ENCODE data around the gene JKAMP.

DNA sequence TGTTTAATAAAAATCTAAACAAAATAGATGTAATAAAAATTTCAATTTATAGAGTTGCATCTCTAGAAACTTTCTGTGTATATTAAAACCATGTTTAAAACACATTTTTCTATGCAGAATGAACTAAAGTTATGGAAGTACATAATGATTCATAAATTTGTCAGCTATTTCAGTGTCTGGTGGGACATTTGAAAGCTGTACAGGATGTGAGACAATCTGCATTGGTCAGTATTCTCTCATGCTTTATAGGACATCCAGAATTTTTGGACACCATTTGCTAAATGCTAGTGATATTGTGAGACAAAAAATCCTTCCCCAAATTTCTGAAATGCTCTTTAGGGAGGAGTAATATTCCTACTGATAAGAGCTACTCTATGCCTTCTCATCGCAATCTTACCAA is 32.5 kb upstream of the JKAMP start:
- TF ChIP-seq CTCF (IDR thresholded peaks at IDR 0.05; ENCODE audit: low read depth, low read length) = no peak
- no peak for TF ChIP-seq POLR2A (IDR thresholded peaks at IDR 0.05; ENCODE audit: extremely low read depth, insufficient read length)
- TF ChIP-seq, protein P1, sequence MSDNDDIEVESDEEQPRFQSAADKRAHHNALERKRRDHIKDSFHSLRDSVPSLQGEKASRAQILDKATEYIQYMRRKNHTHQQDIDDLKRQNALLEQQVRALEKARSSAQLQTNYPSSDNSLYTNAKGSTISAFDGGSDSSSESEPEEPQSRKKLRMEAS (IDR thresholded peaks at IDR 0.05; ENCODE audit: low read depth, low read length) = no peak
- no peak for TF ChIP-seq MYC (IDR thresholded peaks at IDR 0.05; ENCODE audit: low read depth, low read length)
